ENCODE data around the gene AGAP2. TPM values are rescaled to one million over a fixed set of nuclear protein-coding genes. Genes with fewer than 3 reads are reported as not detected.

Gene AGAP2
- total and polyA plus RNA-seq, 8 donors = 0.31 to 5.8 (median 0.54) TPM

GRCh38 chr12:57753756-57754337 lies 15.3 kb upstream of the AGAP2 start:
- Histone ChIP-seq H3K27me3 (peaks cover 0 to 12% of the 10 kb centered on the region in 2 donors), H3K4me1 (peaks cover 10 to 57% of the 10 kb centered on the region in 2 donors), H3K36me3 (peaks cover 0 to 34% of the 10 kb centered on the region in 2 donors), H3K4me3 (no peak overlapping the region), H3K9me3 (no peaks in the 10 kb centered on the region), H3K27ac (peak overlapping the region; percentile 76 to 85)
- ATAC-seq (no peak), DNase-seq (no peak)
- intact Hi-C loops (cut with DNase I) = no loop called here
- no peak for TF ChIP-seq CTCF (IDR thresholded peaks at IDR 0.05)

GRCh38 chr12:57752668-57753000 lies 14.1 kb upstream of the AGAP2 start:
- ATAC-seq = no peak
- intact Hi-C loops (cut with DNase I) = no loop called here
- peak overlapping the region; percentile 76 to 85 for H3K27ac ChIP-seq
- H3K4me3 ChIP-seq = peak overlapping the region in 1 of 2 donors; percentile 75
- DNase-seq = no peak
- H3K4me1 ChIP-seq = peaks cover 10 to 57% of the 10 kb centered on the region in 2 donors
- H3K27me3 ChIP-seq = peaks cover 0 to 12% of the 10 kb centered on the region in 2 donors
- H3K36me3 ChIP-seq = peaks cover 0 to 34% of the 10 kb centered on the region in 2 donors
- H3K9me3 ChIP-seq = no peaks in the 10 kb centered on the region
- no peak for TF ChIP-seq CTCF (IDR thresholded peaks at IDR 0.05)

- DNase-seq = peak; percentile 98 to 100 (median 100)
- intact Hi-C loops (cut with DNase I) = no loop called here
- peaks cover 0 to 12% of the 10 kb centered on the region in 2 donors for H3K27me3 ChIP-seq
- peak within 1 kb of the TSS; percentile 85 to 87 for H3K27ac ChIP-seq
- H3K9me3 ChIP-seq = no peaks in the 10 kb centered on the region
- H3K4me3 ChIP-seq = peak within 1 kb of the TSS; percentile 67 to 75
- ATAC-seq = peak; percentile 83
- peaks cover 10 to 57% of the 10 kb centered on the region in 2 donors for H3K4me1 ChIP-seq
- no peak for TF ChIP-seq CTCF (IDR thresholded peaks at IDR 0.05)
- peaks cover 0 to 38% of the 10 kb centered on the region in 2 donors for H3K36me3 ChIP-seq
Measured at GRCh38 chr12:57751788-57752667, 13.5 kb upstream of the AGAP2 start, which contains the start of gene CDK4. CDK4 (minus strand) TSS chr12:57752310; CDS start chr12:57751717, 593 bp downstream.

GRCh38 chr12:57751432-57751787 lies 12.9 kb upstream of the AGAP2 start:
- Histone ChIP-seq H3K4me3 (peak overlapping the region; percentile 67 to 75), H3K4me1 (peaks cover 10 to 51% of the 10 kb centered on the region in 2 donors), H3K27ac (peak overlapping the region; percentile 85 to 87), H3K27me3 (peaks cover 0 to 12% of the 10 kb centered on the region in 2 donors), H3K9me3 (no peaks in the 10 kb centered on the region), H3K36me3 (peaks cover 0 to 44% of the 10 kb centered on the region in 2 donors)
- intact Hi-C loops (cut with DNase I) = no loop called here
- no peak for TF ChIP-seq CTCF (IDR thresholded peaks at IDR 0.05)
- DNase-seq (no peak), ATAC-seq (no peak)

Data from left lung (tissue), 10 donors.